ENCODE measurements around the gene TAPBPL. TPM values are rescaled to one million over a fixed set of nuclear protein-coding genes. Genes with fewer than 3 reads are reported as not detected.

TAPBPL gene
- 4.2 TPM for total RNA-seq

GRCh38 chr12:6451348-6452244 lies at the start of gene TAPBPL:
TAPBPL (plus strand) TSS chr12:6452042; CDS start chr12:6452249, 207 bp downstream.
- Histone ChIP-seq H3K27me3 (ENCODE audit: control insufficient read depth in 3 of 3, insufficient read depth in 3 of 3, low read length in 3 of 3) (no peaks in the 10 kb centered on the region), H3K27ac (ENCODE audit: low read depth, low read length) (peak within 1 kb of the TSS; percentile 96), H3K9me3 (ENCODE audit: control insufficient read depth in 3 of 3, low read length in 3 of 3) (no peaks in the 10 kb centered on the region), H3K4me3 (ENCODE audit: low read length in 3 of 3) (peak within 1 kb of the TSS; percentile 90 to 99 (median 97)), H3K9ac (ENCODE audit: low read depth in 1 of 3, low read length in 3 of 3) (peak within 1 kb of the TSS; percentile 94 to 99 (median 94)), H3K4me1 (ENCODE audit: control insufficient read depth in 3 of 3, insufficient read depth in 3 of 3, low read length in 3 of 3) (peaks cover 26 to 37% (median 29%) of the 10 kb centered on the region in 3 donors), H3K36me3 (ENCODE audit: control insufficient read depth in 3 of 3, insufficient read depth in 3 of 3, low read length in 3 of 3) (peaks cover 19 to 29% (median 21%) of the 10 kb centered on the region in 3 donors)

- no peak overlapping the region for H3K4me3 ChIP-seq (ENCODE audit: low read length in 3 of 3)
Measured at GRCh38 chr12:6404390-6404789, 47.5 kb upstream of the TAPBPL start.

GRCh38 chr12:6405963-6406362 lies 45.9 kb upstream of the TAPBPL start:
- no peak overlapping the region for H3K27ac ChIP-seq (ENCODE audit: low read depth, low read length)
- H3K36me3 ChIP-seq (ENCODE audit: control insufficient read depth in 3 of 3, insufficient read depth in 3 of 3, low read length in 3 of 3) = peaks cover 0 to 3% (median 0%) of the 10 kb centered on the region in 3 donors
- H3K4me3 ChIP-seq (ENCODE audit: low read length in 3 of 3) = no peak overlapping the region
- no peaks in the 10 kb centered on the region for H3K9me3 ChIP-seq (ENCODE audit: control insufficient read depth in 3 of 3, low read length in 3 of 3)
- no peak overlapping the region for H3K9ac ChIP-seq (ENCODE audit: low read depth in 1 of 3, low read length in 3 of 3)
- H3K27me3 ChIP-seq (ENCODE audit: control insufficient read depth in 3 of 3, insufficient read depth in 3 of 3, low read length in 3 of 3) = no peaks in the 10 kb centered on the region
- no peaks in the 10 kb centered on the region for H3K4me1 ChIP-seq (ENCODE audit: control insufficient read depth in 3 of 3, insufficient read depth in 3 of 3, low read length in 3 of 3)

More at GRCh38 chr12:6404390-6404789, 47.5 kb upstream of the TAPBPL start:
- Histone ChIP-seq H3K27ac (ENCODE audit: low read depth, low read length) (no peak overlapping the region), H3K27me3 (ENCODE audit: control insufficient read depth in 3 of 3, insufficient read depth in 3 of 3, low read length in 3 of 3) (no peaks in the 10 kb centered on the region), H3K36me3 (ENCODE audit: control insufficient read depth in 3 of 3, insufficient read depth in 3 of 3, low read length in 3 of 3) (peaks cover 0 to 3% (median 0%) of the 10 kb centered on the region in 3 donors), H3K4me1 (ENCODE audit: control insufficient read depth in 3 of 3, insufficient read depth in 3 of 3, low read length in 3 of 3) (no peaks in the 10 kb centered on the region), H3K9me3 (ENCODE audit: control insufficient read depth in 3 of 3, low read length in 3 of 3) (no peaks in the 10 kb centered on the region), H3K9ac (ENCODE audit: low read depth in 1 of 3, low read length in 3 of 3) (no peak overlapping the region)

- no peak overlapping the region for H3K9ac ChIP-seq (ENCODE audit: low read depth in 1 of 3, low read length in 3 of 3)
- H3K27me3 ChIP-seq (ENCODE audit: control insufficient read depth in 3 of 3, insufficient read depth in 3 of 3, low read length in 3 of 3) = no peaks in the 10 kb centered on the region
- H3K4me1 ChIP-seq (ENCODE audit: control insufficient read depth in 3 of 3, insufficient read depth in 3 of 3, low read length in 3 of 3) = no peaks in the 10 kb centered on the region
- H3K9me3 ChIP-seq (ENCODE audit: control insufficient read depth in 3 of 3, low read length in 3 of 3) = no peaks in the 10 kb centered on the region
- H3K27ac ChIP-seq (ENCODE audit: low read depth, low read length) = no peak overlapping the region
- no peak overlapping the region for H3K4me3 ChIP-seq (ENCODE audit: low read length in 3 of 3)
- no peaks in the 10 kb centered on the region for H3K36me3 ChIP-seq (ENCODE audit: control insufficient read depth in 3 of 3, insufficient read depth in 3 of 3, low read length in 3 of 3)
Measured at GRCh38 chr12:6407236-6407954, 44.4 kb upstream of the TAPBPL start.

- Histone ChIP-seq H3K9me3 (ENCODE audit: control insufficient read depth in 3 of 3, low read length in 3 of 3) (no peaks in the 10 kb centered on the region), H3K27ac (ENCODE audit: low read depth, low read length) (no peak overlapping the region), H3K4me3 (ENCODE audit: low read length in 3 of 3) (no peak overlapping the region), H3K36me3 (ENCODE audit: control insufficient read depth in 3 of 3, insufficient read depth in 3 of 3, low read length in 3 of 3) (peaks cover 0 to 3% (median 0%) of the 10 kb centered on the region in 3 donors), H3K27me3 (ENCODE audit: control insufficient read depth in 3 of 3, insufficient read depth in 3 of 3, low read length in 3 of 3) (no peaks in the 10 kb centered on the region), H3K9ac (ENCODE audit: low read depth in 1 of 3, low read length in 3 of 3) (no peak overlapping the region), H3K4me1 (ENCODE audit: control insufficient read depth in 3 of 3, insufficient read depth in 3 of 3, low read length in 3 of 3) (no peaks in the 10 kb centered on the region)
Measured at GRCh38 chr12:6416596-6416995, 35.2 kb upstream of the TAPBPL start.

GRCh38 chr12:6418796-6419195 lies 33.0 kb upstream of the TAPBPL start:
- H3K27me3 ChIP-seq (ENCODE audit: control insufficient read depth in 3 of 3, insufficient read depth in 3 of 3, low read length in 3 of 3) = no peaks in the 10 kb centered on the region
- H3K9me3 ChIP-seq (ENCODE audit: control insufficient read depth in 3 of 3, low read length in 3 of 3) = no peaks in the 10 kb centered on the region
- H3K27ac ChIP-seq (ENCODE audit: low read depth, low read length) = no peak overlapping the region
- peaks cover 0 to 3% (median 0%) of the 10 kb centered on the region in 3 donors for H3K36me3 ChIP-seq (ENCODE audit: control insufficient read depth in 3 of 3, insufficient read depth in 3 of 3, low read length in 3 of 3)
- H3K4me1 ChIP-seq (ENCODE audit: control insufficient read depth in 3 of 3, insufficient read depth in 3 of 3, low read length in 3 of 3) = peaks cover 2 to 5% (median 3%) of the 10 kb centered on the region in 3 donors
- H3K9ac ChIP-seq (ENCODE audit: low read depth in 1 of 3, low read length in 3 of 3) = no peak overlapping the region
- no peak overlapping the region for H3K4me3 ChIP-seq (ENCODE audit: low read length in 3 of 3)

GRCh38 chr12:6420364-6420763 lies 31.5 kb upstream of the TAPBPL start:
- H3K9me3 ChIP-seq (ENCODE audit: control insufficient read depth in 3 of 3, low read length in 3 of 3) = no peaks in the 10 kb centered on the region
- H3K27ac ChIP-seq (ENCODE audit: low read depth, low read length) = no peak overlapping the region
- no peak overlapping the region for H3K9ac ChIP-seq (ENCODE audit: low read depth in 1 of 3, low read length in 3 of 3)
- H3K4me1 ChIP-seq (ENCODE audit: control insufficient read depth in 3 of 3, insufficient read depth in 3 of 3, low read length in 3 of 3) = peaks cover 5 to 8% (median 6%) of the 10 kb centered on the region in 3 donors
- H3K27me3 ChIP-seq (ENCODE audit: control insufficient read depth in 3 of 3, insufficient read depth in 3 of 3, low read length in 3 of 3) = no peaks in the 10 kb centered on the region
- peaks cover 0 to 3% (median 0%) of the 10 kb centered on the region in 3 donors for H3K36me3 ChIP-seq (ENCODE audit: control insufficient read depth in 3 of 3, insufficient read depth in 3 of 3, low read length in 3 of 3)
- no peak overlapping the region for H3K4me3 ChIP-seq (ENCODE audit: low read length in 3 of 3)

- Histone ChIP-seq H3K9me3 (ENCODE audit: control insufficient read depth in 3 of 3, low read length in 3 of 3) (no peaks in the 10 kb centered on the region), H3K4me1 (ENCODE audit: control insufficient read depth in 3 of 3, insufficient read depth in 3 of 3, low read length in 3 of 3) (peaks cover 5 to 8% (median 6%) of the 10 kb centered on the region in 3 donors), H3K9ac (ENCODE audit: low read depth in 1 of 3, low read length in 3 of 3) (peak overlapping the region in 1 of 3 donors; percentile 28), H3K36me3 (ENCODE audit: control insufficient read depth in 3 of 3, insufficient read depth in 3 of 3, low read length in 3 of 3) (no peaks in the 10 kb centered on the region), H3K27me3 (ENCODE audit: control insufficient read depth in 3 of 3, insufficient read depth in 3 of 3, low read length in 3 of 3) (no peaks in the 10 kb centered on the region), H3K4me3 (ENCODE audit: low read length in 3 of 3) (no peak overlapping the region), H3K27ac (ENCODE audit: low read depth, low read length) (no peak overlapping the region)
Measured at GRCh38 chr12:6423267-6424007, 28.4 kb upstream of the TAPBPL start.

GRCh38 chr12:6424008-6424347 lies 27.9 kb upstream of the TAPBPL start:
- peaks cover 5 to 8% (median 6%) of the 10 kb centered on the region in 3 donors for H3K4me1 ChIP-seq (ENCODE audit: control insufficient read depth in 3 of 3, insufficient read depth in 3 of 3, low read length in 3 of 3)
- H3K4me3 ChIP-seq (ENCODE audit: low read length in 3 of 3) = no peak overlapping the region
- no peaks in the 10 kb centered on the region for H3K9me3 ChIP-seq (ENCODE audit: control insufficient read depth in 3 of 3, low read length in 3 of 3)
- no peaks in the 10 kb centered on the region for H3K36me3 ChIP-seq (ENCODE audit: control insufficient read depth in 3 of 3, insufficient read depth in 3 of 3, low read length in 3 of 3)
- H3K27me3 ChIP-seq (ENCODE audit: control insufficient read depth in 3 of 3, insufficient read depth in 3 of 3, low read length in 3 of 3) = no peaks in the 10 kb centered on the region
- H3K27ac ChIP-seq (ENCODE audit: low read depth, low read length) = no peak overlapping the region
- peak overlapping the region in 1 of 3 donors; percentile 28 for H3K9ac ChIP-seq (ENCODE audit: low read depth in 1 of 3, low read length in 3 of 3)

Measured in skeletal muscle tissue (tissue), 4 donors.